T-helper 2 cell treated with Interferon-gamma antibody and Interleukin-4, amounts not matched to agents 5 μg/mL and 100 μg/mL, for 36 hours (primary cell): ENCODE results near the gene SRRT.
"Not testable (repeated sequence)": the region's sequence is repeated elsewhere in the genome, so short reads cannot be mapped to it uniquely, and the experiment has no call there.

Experiments
- DNase-seq: peaks from one replicate; pipeline ENCODE4 v3.0.0; 2021; ENCODE audit warnings: low spot score
- H3K27ac Mint-ChIP-seq: one replicate; pipeline ENCODE4 v1.8.0; 2021; ENCODE audit warnings: mild to moderate bottlenecking, mixed read lengths
- H3K27me3 Mint-ChIP-seq: one replicate; pipeline ENCODE4 v1.8.0; 2021; ENCODE audit warnings: low read depth, mixed read lengths
- H3K36me3 Mint-ChIP-seq: one replicate; pipeline ENCODE4 v1.8.0; 2021; ENCODE audit warnings: low read depth, mixed read lengths
- H3K4me1 Mint-ChIP-seq: one replicate; pipeline ENCODE4 v1.8.0; 2021; ENCODE audit warnings: low read depth, mixed read lengths
- H3K4me3 Mint-ChIP-seq: one replicate; pipeline ENCODE4 v1.8.0; 2022; ENCODE audit warnings: mild to moderate bottlenecking, moderate library complexity, mixed read lengths
- H3K9me3 Mint-ChIP-seq: one replicate; pipeline ENCODE4 v1.8.0; 2021; ENCODE audit warnings: mixed read lengths

SRRT gene

DNA sequence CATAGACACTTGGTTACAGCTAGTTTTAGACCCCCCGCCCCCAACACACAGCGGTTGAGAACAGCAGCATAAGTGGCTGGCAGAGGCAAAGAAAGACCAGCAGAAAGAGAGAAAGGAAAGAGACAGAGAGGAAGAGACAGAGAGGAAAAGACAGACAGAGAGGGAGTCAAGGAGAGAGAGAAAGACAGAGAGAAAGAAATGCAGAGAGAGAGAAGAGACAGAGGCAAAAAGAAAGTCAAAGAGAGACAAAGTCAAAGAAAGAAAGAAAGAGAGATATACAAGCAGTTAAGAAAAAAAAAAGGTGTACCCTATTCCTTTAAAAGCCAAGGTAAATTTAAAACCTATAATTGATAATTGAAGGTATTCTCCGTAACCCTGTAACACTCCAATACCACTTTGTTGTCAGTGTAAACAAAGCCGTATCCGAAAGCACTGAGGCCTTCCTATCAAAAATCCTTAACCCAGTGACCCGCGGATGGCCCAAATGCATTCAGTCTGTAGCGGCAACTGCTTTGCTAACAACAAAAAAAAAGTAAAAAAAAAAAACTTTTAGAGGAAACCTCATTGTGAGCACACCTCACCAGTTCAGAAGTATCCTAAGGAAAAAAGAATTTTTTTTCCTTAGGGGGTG is 34.3 kb upstream of the SRRT start:
- Mint-ChIP-seq H3K4me3 (no peak overlapping the region), H3K27me3 (peaks cover 11% of the 10 kb centered on the region)

DNA sequence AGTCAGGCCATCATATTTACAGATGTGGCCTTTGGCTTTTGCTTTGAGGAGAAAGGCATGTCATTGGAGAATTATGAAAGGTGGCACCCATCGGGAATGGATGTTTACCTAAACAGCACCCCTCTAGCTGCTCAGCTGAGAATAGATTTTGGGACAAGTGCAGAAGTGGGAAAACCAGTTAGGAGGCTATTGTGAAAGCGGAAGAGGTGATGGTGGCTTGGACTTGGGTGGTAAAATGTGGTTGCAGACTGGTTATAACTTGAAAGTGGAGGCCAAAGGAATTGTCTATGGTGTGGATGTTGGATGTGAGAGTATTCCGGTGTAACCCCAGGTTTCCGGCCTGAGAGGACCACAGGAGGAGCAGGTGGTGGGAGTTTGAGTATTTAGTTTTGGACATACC is 27.5 kb upstream of the SRRT start:
- Mint-ChIP-seq H3K4me3 (no peak overlapping the region), H3K27me3 (peaks cover under 1% of the 10 kb centered on the region), H3K9me3 (no peaks in the 10 kb centered on the region), H3K4me1 (peaks cover 2% of the 10 kb centered on the region), H3K36me3 (no peaks in the 10 kb centered on the region), H3K27ac (no peak overlapping the region)
- no peak for DNase-seq

More for the DNA sequence above, 34.3 kb upstream of the SRRT start:
- peak overlapping the region; percentile 9 for H3K27ac Mint-ChIP-seq
- DNase-seq, result no peak
- H3K36me3 Mint-ChIP-seq, result no peaks in the 10 kb centered on the region
- no peaks in the 10 kb centered on the region for H3K9me3 Mint-ChIP-seq
- H3K4me1 Mint-ChIP-seq, result peaks cover 14% of the 10 kb centered on the region

DNA sequence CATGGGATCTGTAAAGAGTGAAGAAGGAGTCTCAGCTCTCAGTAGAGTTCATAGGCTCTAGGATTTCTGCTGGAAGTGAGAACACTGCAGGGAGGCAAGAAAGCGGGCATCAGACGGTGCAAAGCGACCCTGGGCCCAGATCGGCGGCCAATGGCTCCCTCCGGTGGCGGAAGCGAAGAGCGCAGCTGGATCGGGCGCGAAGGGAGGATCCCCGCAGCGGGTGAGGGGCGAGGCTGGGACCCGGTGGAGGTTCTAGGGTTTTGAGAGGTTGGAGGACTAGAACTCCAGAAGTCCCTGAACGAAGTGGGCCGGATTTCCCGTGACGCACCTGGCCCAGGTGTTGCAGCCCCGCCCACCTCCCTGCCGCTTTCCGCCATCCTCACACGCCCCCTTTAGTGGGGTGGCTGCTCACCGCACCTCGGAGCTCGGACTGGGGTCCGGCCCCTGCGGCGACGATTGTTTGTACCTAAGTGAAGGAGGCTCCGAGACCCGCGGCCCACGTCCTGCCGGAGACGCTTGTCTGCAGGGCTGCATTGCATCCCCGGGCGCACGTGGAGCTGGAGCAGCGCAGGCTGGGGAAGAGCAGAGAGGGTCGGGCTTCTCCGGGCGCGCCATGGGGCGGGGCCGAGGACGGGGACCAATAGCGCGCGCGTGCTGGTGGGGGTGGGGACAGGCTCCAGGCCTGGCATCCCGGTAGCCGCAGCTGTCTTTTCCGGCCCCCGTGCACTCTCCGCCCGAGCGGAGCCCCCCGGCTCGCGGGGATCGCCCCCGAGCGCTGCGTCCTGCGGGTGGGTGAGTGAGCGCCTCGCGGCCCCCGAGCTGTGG is 22.6 kb upstream of the SRRT start, which contains the start of gene SLC12A9:
TSS of gene SLC12A9 (plus strand) at position 666 of the 825 bp plus-strand sequence. CDS start 1,485 bp downstream, outside the sequence.
- Mint-ChIP-seq H3K36me3 (peaks cover 8% of the 10 kb centered on the region), H3K27me3 (no peaks in the 10 kb centered on the region), H3K27ac (peak within 1 kb of the TSS; percentile 77), H3K4me3 (peak within 1 kb of the TSS; percentile 89), H3K9me3 (no peaks in the 10 kb centered on the region), H3K4me1 (peaks cover 8% of the 10 kb centered on the region)
- DNase-seq, result peak; percentile 87

DNA sequence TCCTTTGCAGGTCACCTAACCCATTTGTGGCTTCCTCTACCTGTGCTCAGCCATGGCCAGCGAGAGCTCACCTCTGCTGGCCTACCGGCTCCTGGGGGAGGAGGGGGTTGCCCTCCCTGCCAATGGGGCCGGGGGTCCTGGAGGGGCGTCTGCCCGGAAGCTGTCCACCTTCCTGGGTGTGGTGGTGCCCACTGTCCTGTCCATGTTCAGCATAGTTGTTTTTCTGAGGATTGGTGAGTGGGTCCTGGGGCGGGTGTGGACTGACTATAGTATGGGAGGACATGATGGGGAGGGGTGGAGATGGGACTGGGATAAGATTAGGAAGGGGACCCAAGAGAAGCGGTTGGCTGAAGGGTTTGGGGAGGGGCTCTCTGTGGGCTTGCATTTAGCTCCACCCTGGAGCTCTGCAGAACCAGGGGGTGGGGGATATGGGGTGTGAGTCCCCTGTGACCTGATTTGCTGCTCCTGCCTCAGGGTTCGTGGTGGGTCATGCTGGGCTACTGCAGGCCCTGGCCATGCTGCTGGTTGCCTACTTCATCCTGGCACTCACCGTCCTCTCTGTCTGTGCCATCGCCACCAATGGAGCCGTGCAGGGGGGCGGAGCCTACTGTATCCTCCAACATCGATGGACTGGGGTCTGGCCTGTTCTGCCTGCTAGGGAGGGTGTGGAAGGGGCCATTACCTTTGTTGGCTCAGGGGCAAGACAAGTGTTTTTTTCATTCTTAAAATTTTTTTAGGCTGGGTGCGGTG is 20.6 kb upstream of the SRRT start:
- H3K27me3 Mint-ChIP-seq, result no peaks in the 10 kb centered on the region
- no peak overlapping the region for H3K27ac Mint-ChIP-seq
- H3K4me3 Mint-ChIP-seq, result peak overlapping the region; percentile 89
- no peak for DNase-seq
- peaks cover 8% of the 10 kb centered on the region for H3K4me1 Mint-ChIP-seq
- H3K9me3 Mint-ChIP-seq, result no peaks in the 10 kb centered on the region
- H3K36me3 Mint-ChIP-seq, result peaks cover 8% of the 10 kb centered on the region

DNA sequence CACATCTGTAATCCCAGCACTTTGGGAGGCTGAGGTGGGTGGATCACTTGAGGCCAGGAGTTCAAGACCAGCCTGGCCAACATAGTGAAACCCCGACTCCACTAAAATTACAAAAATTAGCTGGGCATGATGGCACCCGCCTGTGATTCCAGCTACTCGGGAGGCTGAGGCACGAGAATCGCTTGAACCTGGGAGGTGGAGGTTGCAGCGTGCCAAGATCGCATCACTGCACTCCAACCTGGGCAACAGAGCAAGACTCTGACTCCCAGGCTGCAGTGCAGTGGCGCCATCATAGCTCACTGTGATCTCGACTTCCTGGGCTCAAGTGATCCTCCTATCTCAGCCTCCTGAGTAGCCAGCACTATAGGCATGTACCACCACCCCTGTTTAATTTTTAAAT is 20.0 kb upstream of the SRRT start:
- not testable (repeated sequence) for H3K4me1 Mint-ChIP-seq, H3K9me3 Mint-ChIP-seq, H3K27me3 Mint-ChIP-seq

DNA sequence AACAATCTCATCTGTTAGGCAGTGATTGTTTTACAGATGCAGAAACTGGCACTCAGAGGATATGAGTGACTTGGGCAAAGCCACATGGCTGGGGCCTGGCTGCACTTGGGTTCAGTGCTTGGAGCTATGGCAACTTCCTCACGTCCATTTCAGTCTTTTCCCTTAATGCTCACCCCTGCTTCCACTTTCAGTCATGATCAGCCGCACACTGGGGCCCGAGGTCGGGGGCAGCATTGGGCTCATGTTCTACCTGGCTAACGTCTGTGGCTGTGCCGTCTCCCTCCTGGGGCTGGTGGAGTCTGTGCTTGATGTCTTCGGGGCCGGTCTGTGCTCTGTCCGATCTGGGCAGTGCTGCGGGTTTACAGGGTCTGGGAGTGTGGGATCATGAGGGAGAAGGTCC is 19.4 kb upstream of the SRRT start:
- H3K9me3 Mint-ChIP-seq, result no peaks in the 10 kb centered on the region

More for the DNA sequence above, 20.0 kb upstream of the SRRT start:
- not testable (repeated sequence) for H3K4me3 Mint-ChIP-seq, H3K27ac Mint-ChIP-seq, DNase-seq
- peaks cover 13% of the 10 kb centered on the region for H3K36me3 Mint-ChIP-seq

DNA sequence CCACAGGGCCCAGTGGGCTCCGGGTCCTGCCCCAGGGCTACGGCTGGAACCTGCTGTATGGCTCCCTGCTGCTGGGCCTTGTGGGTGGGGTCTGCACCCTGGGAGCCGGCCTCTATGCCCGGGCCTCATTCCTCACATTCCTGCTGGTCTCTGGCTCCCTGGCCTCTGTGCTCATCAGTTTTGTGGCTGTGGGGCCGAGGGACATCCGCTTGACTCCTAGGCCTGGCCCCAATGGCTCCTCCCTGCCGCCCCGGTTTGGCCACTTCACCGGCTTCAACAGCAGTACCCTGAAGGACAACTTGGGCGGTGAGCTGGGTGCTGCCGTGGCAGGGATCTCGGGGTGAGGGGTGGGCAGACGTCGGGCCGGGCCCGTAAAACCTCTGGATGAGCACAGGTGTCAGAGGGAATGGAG is 18.0 kb upstream of the SRRT start:
- Mint-ChIP-seq H3K27ac (no peak overlapping the region), H3K36me3 (peaks cover 20% of the 10 kb centered on the region), H3K4me1 (peaks cover 7% of the 10 kb centered on the region), H3K4me3 (no peak overlapping the region), H3K9me3 (no peaks in the 10 kb centered on the region), H3K27me3 (no peaks in the 10 kb centered on the region)
- no peak for DNase-seq

More for the DNA sequence above, 19.4 kb upstream of the SRRT start:
- DNase-seq, result no peak
- no peak overlapping the region for H3K4me3 Mint-ChIP-seq
- no peak overlapping the region for H3K27ac Mint-ChIP-seq
- H3K36me3 Mint-ChIP-seq, result peaks cover 16% of the 10 kb centered on the region
- H3K4me1 Mint-ChIP-seq, result peaks cover 8% of the 10 kb centered on the region
- no peaks in the 10 kb centered on the region for H3K27me3 Mint-ChIP-seq

DNA sequence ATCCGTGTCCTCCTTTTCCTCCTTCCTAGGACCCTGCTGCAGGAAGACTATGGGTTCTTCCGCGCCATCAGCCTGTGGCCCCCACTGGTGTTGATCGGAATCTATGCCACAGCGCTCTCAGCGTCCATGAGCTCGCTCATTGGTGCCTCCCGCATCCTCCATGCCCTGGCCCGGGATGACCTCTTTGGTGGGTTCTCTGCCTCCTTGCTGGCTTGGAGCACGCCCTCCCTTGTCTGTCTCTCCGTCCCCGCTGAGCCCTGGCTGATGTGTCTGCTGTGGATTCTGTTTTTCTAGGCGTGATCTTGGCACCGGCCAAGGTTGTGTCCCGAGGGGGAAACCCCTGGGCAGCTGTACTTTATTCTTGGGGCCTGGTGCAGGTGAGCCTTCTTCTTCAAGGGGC is 15.0 kb upstream of the SRRT start:
- no peaks in the 10 kb centered on the region for H3K27me3 Mint-ChIP-seq
- DNase-seq, result no peak
- no peak overlapping the region for H3K4me3 Mint-ChIP-seq
- peaks cover 38% of the 10 kb centered on the region for H3K36me3 Mint-ChIP-seq
- H3K9me3 Mint-ChIP-seq, result no peaks in the 10 kb centered on the region
- H3K4me1 Mint-ChIP-seq, result peaks cover 3% of the 10 kb centered on the region
- no peak overlapping the region for H3K27ac Mint-ChIP-seq

DNA sequence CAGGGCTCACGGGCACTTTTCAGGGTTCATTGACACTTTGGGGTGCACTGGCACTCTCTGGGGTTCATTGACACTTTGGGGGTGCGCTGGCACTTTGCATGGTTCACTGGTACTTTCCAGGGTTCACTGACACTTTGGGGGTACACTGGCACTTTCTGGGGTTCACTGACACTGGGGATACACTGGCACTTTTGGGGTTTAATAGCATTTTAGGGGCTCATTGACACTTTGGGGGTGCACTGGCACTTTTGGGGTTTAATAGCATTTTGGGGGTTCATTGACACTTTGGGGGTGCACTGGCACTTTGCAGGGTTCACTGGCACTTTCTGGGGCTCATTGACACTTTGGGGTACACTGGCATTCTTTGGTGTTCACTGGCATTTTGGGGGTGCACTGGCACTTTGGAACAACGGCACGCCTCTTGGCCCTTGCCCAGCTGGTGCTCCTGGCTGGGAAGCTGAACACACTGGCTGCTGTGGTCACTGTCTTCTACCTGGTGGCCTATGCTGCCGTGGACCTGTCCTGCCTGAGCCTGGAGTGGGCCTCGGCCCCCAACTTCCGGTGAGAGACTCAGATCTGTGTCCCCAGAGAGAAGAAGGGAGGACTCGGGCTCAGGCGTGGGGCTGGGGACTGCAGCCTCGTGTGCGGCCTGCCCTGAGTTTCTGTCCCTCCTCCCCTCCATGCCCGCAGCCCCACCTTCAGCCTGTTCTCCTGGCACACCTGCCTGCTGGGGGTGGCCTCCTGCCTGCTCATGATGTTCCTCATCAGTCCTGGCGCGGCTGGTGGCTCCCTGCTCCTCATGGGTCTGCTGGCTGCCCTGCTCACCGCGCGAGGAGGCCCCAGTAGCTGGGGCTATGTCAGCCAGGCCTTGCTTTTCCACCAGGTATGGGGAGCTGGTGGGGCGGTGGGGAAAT is 13.9 kb upstream of the SRRT start:
- Mint-ChIP-seq H3K36me3 (peaks cover 35% of the 10 kb centered on the region), H3K4me3 (no peak overlapping the region), H3K9me3 (no peaks in the 10 kb centered on the region), H3K27ac (no peak overlapping the region), H3K27me3 (no peaks in the 10 kb centered on the region), H3K4me1 (no peaks in the 10 kb centered on the region)
- DNase-seq, result no peak

DNA sequence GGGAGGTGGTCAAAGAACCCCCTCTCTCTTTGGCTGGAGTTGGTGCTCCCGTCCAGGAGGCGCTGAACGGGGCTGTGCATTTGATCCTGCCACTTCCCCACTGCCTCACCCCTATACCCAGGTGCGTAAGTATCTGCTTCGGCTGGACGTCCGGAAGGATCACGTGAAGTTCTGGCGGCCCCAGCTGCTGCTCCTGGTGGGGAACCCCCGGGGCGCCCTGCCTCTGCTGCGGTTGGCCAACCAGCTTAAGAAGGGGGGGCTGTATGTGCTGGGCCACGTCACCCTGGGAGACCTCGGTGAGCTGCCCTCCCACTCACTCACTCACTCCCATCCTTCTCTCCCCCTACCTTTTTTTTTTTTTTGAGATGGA is 13.3 kb upstream of the SRRT start:
- Mint-ChIP-seq H3K27me3 (no peaks in the 10 kb centered on the region), H3K9me3 (no peaks in the 10 kb centered on the region), H3K4me1 (no peaks in the 10 kb centered on the region), H3K36me3 (peaks cover 35% of the 10 kb centered on the region), H3K4me3 (no peak overlapping the region), H3K27ac (no peak overlapping the region)
- DNase-seq, result no peak

DNA sequence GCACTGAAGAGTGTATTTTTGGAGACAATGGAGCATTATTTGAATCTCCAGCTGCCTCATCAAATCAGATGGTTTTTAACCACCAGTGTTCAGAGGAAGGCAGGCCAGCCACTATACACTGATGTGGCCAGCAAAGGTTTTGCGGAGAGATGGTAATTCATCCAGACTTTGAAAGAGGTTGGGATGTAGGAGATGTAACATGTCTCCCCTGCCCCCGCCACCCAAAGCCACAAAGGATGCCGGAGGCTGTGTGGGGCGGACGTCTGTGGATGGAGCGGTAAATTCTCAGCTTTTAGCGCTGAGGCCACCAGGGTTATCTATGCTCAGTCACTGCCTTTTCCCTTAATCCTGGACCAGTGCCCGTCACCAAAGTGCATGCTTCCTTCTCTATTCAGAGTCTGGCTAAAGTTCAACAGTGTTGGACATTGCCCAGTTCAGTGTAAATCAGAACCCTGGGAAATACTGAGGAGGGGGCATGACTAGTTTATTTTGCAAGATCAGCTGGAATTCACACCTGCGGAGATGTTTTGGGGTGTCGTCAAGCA is 11.4 kb upstream of the SRRT start:
- Mint-ChIP-seq H3K9me3 (no peaks in the 10 kb centered on the region), H3K36me3 (peaks cover 37% of the 10 kb centered on the region), H3K4me1 (peaks cover 10% of the 10 kb centered on the region)

DNA sequence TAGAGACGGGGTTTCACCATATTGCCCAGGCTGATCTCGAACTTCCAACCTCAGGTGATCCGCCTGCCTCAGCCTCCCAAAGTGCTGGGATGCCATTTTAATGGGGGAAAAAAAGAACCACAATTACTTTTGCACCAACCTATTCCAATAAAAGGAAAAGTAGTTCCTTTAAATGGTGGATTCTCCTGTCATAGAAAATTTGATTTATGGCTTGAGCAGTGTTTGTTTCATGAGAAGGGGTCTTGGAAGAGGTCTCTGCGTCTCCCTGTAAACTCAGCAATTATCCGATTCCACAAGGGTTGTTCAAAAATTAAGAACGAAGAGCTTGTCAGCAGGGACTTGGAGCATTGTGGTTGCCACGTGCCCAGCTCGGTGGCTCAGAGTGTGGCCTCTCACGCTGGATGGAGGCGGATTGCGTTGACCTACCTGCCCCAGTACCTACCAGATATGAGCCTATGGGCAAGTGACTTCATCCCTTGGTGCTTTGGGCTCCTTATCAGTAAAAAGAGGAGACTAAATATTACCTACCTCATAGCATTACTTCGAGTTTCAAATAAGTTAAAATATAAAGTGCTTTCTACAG is 10.5 kb upstream of the SRRT start:
- Mint-ChIP-seq H3K4me3 (no peak overlapping the region), H3K27ac (no peak overlapping the region), H3K4me1 (peaks cover 10% of the 10 kb centered on the region), H3K9me3 (no peaks in the 10 kb centered on the region), H3K36me3 (peaks cover 37% of the 10 kb centered on the region), H3K27me3 (no peaks in the 10 kb centered on the region)
- no peak for DNase-seq

More for the DNA sequence above, 11.4 kb upstream of the SRRT start:
- Mint-ChIP-seq H3K27ac (no peak overlapping the region), H3K27me3 (no peaks in the 10 kb centered on the region), H3K4me3 (no peak overlapping the region)
- DNase-seq, result no peak
